ENCODE measurements around the gene AKAP1.

Gene AKAP1

GRCh38 chr17:57135026-57135788, 50.2 kb downstream of the AKAP1 start:
- DNase-seq, result no peak

- DNase-seq, result peak; percentile 43
Measured at GRCh38 chr17:57135789-57136291, 50.8 kb downstream of the AKAP1 start.

GRCh38 chr17:57136355-57136754, 51.3 kb downstream of the AKAP1 start:
- DNase-seq, result no peak

GRCh38 chr17:57138030-57138911, 53.2 kb downstream of the AKAP1 start:
- no peak for DNase-seq

- no peak for DNase-seq
Measured at GRCh38 chr17:57138956-57139576, 54.0 kb downstream of the AKAP1 start.

- DNase-seq, result no peak
Measured at GRCh38 chr17:57140316-57140715, 55.3 kb downstream of the AKAP1 start.

GRCh38 chr17:57142925-57143324, 57.9 kb downstream of the AKAP1 start:
- DNase-seq, result no peak

- no peak for DNase-seq
Measured at GRCh38 chr17:57143361-57143760, 58.3 kb downstream of the AKAP1 start.

- DNase-seq, result no peak
Measured at GRCh38 chr17:57143919-57144318, 58.9 kb downstream of the AKAP1 start.

GRCh38 chr17:57144567-57144966, 59.5 kb downstream of the AKAP1 start:
- DNase-seq, result no peak

- DNase-seq, result no peak
Measured at GRCh38 chr17:57145347-57145746, 60.3 kb downstream of the AKAP1 start.

GRCh38 chr17:57146273-57146672, 61.2 kb downstream of the AKAP1 start:
- no peak for DNase-seq

GRCh38 chr17:57151798-57152197, 66.8 kb downstream of the AKAP1 start:
- DNase-seq, result no peak

GRCh38 chr17:57152967-57153528, 68.0 kb downstream of the AKAP1 start:
- no peak for DNase-seq

- DNase-seq, result no peak
Measured at GRCh38 chr17:57154921-57155320, 69.9 kb downstream of the AKAP1 start.

- no peak for DNase-seq
Measured at GRCh38 chr17:57158325-57158724, 73.3 kb downstream of the AKAP1 start.

GRCh38 chr17:57158795-57159194, 73.7 kb downstream of the AKAP1 start:
- DNase-seq, result no peak

- DNase-seq, result no peak
Measured at GRCh38 chr17:57160624-57161023, 75.6 kb downstream of the AKAP1 start.

GRCh38 chr17:57164814-57165213, 79.8 kb downstream of the AKAP1 start:
- DNase-seq, result no peak

GRCh38 chr17:57165754-57166153, 80.7 kb downstream of the AKAP1 start:
- no peak for DNase-seq

GRCh38 chr17:57166803-57167202, 81.8 kb downstream of the AKAP1 start:
- DNase-seq, result no peak

GRCh38 chr17:57168695-57169094, 83.6 kb downstream of the AKAP1 start:
- DNase-seq, result no peak

GRCh38 chr17:57170866-57171265, 85.8 kb downstream of the AKAP1 start:
- DNase-seq, result no peak

All from right hindlimb (tissue), 1 donor.